ENCODE measurements around the gene WDFY3.

GRCh38 chr4:84917869-84918600, 48.5 kb downstream of the WDFY3 start:
- no peak for TF ChIP-seq CTCF (IDR thresholded peaks at IDR 0.05)
- no peak for TF ChIP-seq EP300 (IDR thresholded peaks at IDR 0.05)
- no peak for TF ChIP-seq POLR2A (IDR thresholded peaks at IDR 0.05)
- TF ChIP-seq POLR2AphosphoS5 (IDR thresholded peaks at IDR 0.05), result no peak

Data from suprapubic skin (tissue), 4 donors.